KBM-7 (cell line): ENCODE measurements around the gene RAB4A.

Experiments used
- DNase-seq: peaks from one replicate; pipeline ENCODE4 v3.0.0-alpha.2; 2015
- in situ Hi-C: fragments of 300-500 bp; cut with MboI; formaldehyde crosslinking; loops from 2 replicates; pipeline ENCODE4 v1.14.3; 2020; ENCODE audit warnings: low sequenced_read_pairs, low pct_unique_long_range_greater_than_20kb, mixed read lengths

Gene RAB4A

GRCh38 chr1:229240532-229240931 is 30.4 kb upstream of the RAB4A start:
- in situ Hi-C loops, result no loop called here
- no peak for DNase-seq

- in situ Hi-C loops, result no loop called here
- no peak for DNase-seq
These were observed 29.5 kb upstream of the RAB4A start for GRCh38 chr1:229241390-229241789.

- in situ Hi-C loops, result no loop called here
- no peak for DNase-seq
These were observed 27.3 kb upstream of the RAB4A start for GRCh38 chr1:229243638-229244037.

GRCh38 chr1:229244091-229244490 is 26.8 kb upstream of the RAB4A start:
- no peak for DNase-seq
- in situ Hi-C loops, result no loop called here

- in situ Hi-C loops, result no loop called here
- DNase-seq, result no peak
These were observed 23.0 kb upstream of the RAB4A start for GRCh38 chr1:229247871-229248270.

- in situ Hi-C loops, result no loop called here
These were observed 21.8 kb upstream of the RAB4A start for GRCh38 chr1:229248821-229249817.

GRCh38 chr1:229249854-229250644 is 20.9 kb upstream of the RAB4A start:
- in situ Hi-C loops, result loop anchor here (25.0 kb wide), 2 partner anchors 212 to 1062 kb away; no protein-coding TSS in a partner anchor
- DNase-seq, result peak; percentile 77

More at GRCh38 chr1:229248821-229249817, 21.8 kb upstream of the RAB4A start:
- peak; percentile 42 for DNase-seq

- DNase-seq, result no peak
- in situ Hi-C loops, result loop anchor here (25.0 kb wide), 2 partner anchors 211 to 1061 kb away; no protein-coding TSS in a partner anchor
These were observed 19.7 kb upstream of the RAB4A start for GRCh38 chr1:229251185-229251584.

- in situ Hi-C loops, result loop anchor here (25.0 kb wide), 2 partner anchors 210 to 1060 kb away; no protein-coding TSS in a partner anchor
- no peak for DNase-seq
These were observed 18.5 kb upstream of the RAB4A start for GRCh38 chr1:229252228-229252984.

- DNase-seq, result peak; percentile 47
- in situ Hi-C loops, result loop anchor here (25.0 kb wide), 2 partner anchors 209 to 1059 kb away; no protein-coding TSS in a partner anchor
These were observed 17.5 kb upstream of the RAB4A start for GRCh38 chr1:229253151-229253974.

GRCh38 chr1:229254910-229255541 is 15.9 kb upstream of the RAB4A start:
- peak; percentile 41 for DNase-seq
- in situ Hi-C loops, result loop anchor here (25.0 kb wide), 2 partner anchors 207 to 1057 kb away; no protein-coding TSS in a partner anchor

GRCh38 chr1:229258031-229258756 is 12.7 kb upstream of the RAB4A start:
- peak; percentile 82 for DNase-seq
- in situ Hi-C loops, result loop anchor here (25.0 kb wide), 2 partner anchors 204 to 1054 kb away; no protein-coding TSS in a partner anchor

GRCh38 chr1:229258757-229259060 is 12.2 kb upstream of the RAB4A start:
- in situ Hi-C loops, result loop anchor here (25.0 kb wide), 2 partner anchors 204 to 1054 kb away; no protein-coding TSS in a partner anchor

GRCh38 chr1:229260297-229260696 is 10.6 kb upstream of the RAB4A start:
- in situ Hi-C loops, result loop anchor here (25.0 kb wide), 2 partner anchors 202 to 1052 kb away; no protein-coding TSS in a partner anchor
- DNase-seq, result no peak

More at GRCh38 chr1:229258757-229259060, 12.2 kb upstream of the RAB4A start:
- no peak for DNase-seq

GRCh38 chr1:229262239-229262638 is 8.7 kb upstream of the RAB4A start:
- in situ Hi-C loops, result loop anchor here (25.0 kb wide), 2 partner anchors 200 to 1050 kb away; no protein-coding TSS in a partner anchor
- no peak for DNase-seq

GRCh38 chr1:229263254-229263653 is 7.7 kb upstream of the RAB4A start:
- DNase-seq, result no peak
- in situ Hi-C loops, result loop anchor here (25.0 kb wide), 2 partner anchors 199 to 1049 kb away; no protein-coding TSS in a partner anchor

GRCh38 chr1:229264068-229264467 is 6.8 kb upstream of the RAB4A start:
- in situ Hi-C loops, result loop anchor here (25.0 kb wide), 2 partner anchors 198 to 1048 kb away; no protein-coding TSS in a partner anchor
- no peak for DNase-seq
